Mesenteric fat pad (tissue), 1 donor: Measurements from ENCODE around the gene AMACR. TPM values are rescaled to one million over a fixed set of nuclear protein-coding genes. Genes with fewer than 3 reads are reported as not detected.
"Not testable (repeated sequence)": the region's sequence is repeated elsewhere in the genome, so short reads cannot be mapped to it uniquely, and the experiment has no call there.

ENCODE experiments used
- DNase-seq: peaks from one replicate; pipeline ENCODE4 v3.0.0-alpha.2; 2020; ENCODE audit warnings: low spot score
- total RNA-seq: library from RNA; stranded (reverse); fragmentation: NEBNext Ultra II Directional; extraction: Animal tissue kit (Norgen Biotek cat#: 25700); gene quantifications from one replicate; pipeline ENCODE4 v1.2.1, GENCODE V29; 2021
- donor health status: DM: yes; HTN: yes; CAD: no.

Gene AMACR
- total RNA-seq, 1 donor from 2014 or later: 5.6 TPM

GRCh38 chr5:33969572-33970452, 38.0 kb downstream of the AMACR start:
- DNase-seq: no peak

GRCh38 chr5:33968211-33969005, 39.4 kb downstream of the AMACR start:
- no peak for DNase-seq

DNA sequence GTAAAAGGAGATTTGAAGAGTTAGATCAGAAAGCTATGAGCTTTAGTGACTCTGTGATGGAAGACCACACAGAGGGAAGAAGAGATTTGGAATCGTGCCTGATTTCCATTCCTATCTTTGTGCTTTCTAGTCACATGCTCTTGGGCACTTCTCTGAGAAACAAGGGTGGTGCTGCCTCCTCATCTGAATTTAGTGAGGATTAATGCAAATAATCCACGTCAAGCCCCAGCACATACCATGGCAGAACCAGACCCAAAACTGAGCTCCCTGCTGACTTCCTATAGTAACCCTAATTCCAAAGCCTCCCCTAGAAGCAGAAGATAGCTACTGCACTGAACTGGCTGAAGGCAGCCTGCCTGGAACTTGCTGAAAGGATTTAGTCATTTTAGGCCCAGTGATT, 41.0 kb downstream of the AMACR start:
- no peak for DNase-seq

GRCh38 chr5:33964132-33964700, 43.6 kb downstream of the AMACR start:
- no peak for DNase-seq

GRCh38 chr5:33958176-33958575, 49.7 kb downstream of the AMACR start:
- no peak for DNase-seq

DNA sequence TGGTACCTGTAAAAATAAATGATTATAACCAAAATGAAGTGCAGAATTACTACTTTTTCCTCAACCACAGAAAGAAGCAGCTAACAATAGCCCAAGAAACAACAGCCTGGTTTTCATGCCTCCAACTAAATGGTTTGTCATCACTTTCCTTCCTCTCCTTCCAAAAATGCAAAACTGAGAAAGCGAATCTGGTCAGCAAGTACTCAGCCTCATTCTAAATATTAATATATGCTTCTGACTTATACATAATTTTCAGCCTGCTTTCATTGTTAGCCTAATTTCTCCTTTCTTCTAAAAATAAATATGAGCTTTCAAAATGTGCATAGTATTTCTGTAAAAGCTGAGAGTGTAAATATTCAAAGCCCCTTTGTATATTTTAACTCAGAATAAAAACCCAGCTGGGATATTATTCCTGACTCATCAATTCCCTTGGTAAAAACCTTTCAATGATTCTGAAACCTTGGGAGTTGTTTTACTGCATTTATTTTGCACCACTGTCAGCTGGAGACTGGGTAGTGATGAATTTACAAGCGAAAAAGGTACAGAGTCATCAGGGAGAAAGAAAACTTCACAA, 50.2 kb downstream of the AMACR start:
- DNase-seq: no peak

DNA sequence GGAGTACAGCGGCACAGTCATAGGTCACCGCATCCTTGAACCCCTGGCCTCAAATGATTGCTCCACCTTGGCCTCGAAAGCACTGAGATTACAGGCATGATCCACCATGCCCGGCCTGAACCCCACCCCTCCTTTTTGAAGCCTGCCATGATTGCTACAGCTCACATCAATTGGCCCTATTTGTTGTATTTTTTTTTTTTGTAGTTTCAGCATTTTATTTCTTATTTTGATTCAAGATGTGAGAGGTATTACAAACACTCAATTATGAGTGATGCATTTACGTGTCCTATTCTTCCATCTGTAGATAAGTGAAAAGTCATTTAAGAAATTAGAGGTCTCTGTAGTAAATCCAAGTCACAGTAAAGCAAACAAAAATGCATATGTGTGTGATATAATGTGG, 55.7 kb downstream of the AMACR start:
- DNase-seq: not testable (repeated sequence)

GRCh38 chr5:33944543-33945132, 63.2 kb downstream of the AMACR start:
- DNase-seq: no peak

DNA sequence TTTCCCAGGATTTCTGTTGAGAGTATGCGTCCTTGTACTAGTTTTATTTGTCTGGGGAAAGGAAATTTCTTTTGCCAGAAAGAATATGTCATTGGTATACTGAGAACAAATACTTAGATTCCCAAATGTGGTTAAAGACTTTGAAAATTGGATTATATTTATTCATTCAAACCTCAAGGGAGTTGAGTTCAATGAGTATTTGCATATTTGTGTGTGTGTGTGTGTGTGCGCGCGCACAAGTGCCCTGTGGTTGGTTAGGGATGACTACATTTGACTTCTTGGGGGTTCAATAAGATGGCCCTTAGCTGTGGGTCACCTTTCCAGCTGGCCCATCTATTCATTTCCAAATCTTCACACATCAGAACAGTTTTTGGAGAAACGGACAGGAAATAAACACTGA, 66.8 kb downstream of the AMACR start:
- DNase-seq: no peak

GRCh38 chr5:33939556-33940262, 68.1 kb downstream of the AMACR start:
- no peak for DNase-seq

- DNase-seq: no peak
Measured at GRCh38 chr5:33938881-33939280, 69.0 kb downstream of the AMACR start.

DNA sequence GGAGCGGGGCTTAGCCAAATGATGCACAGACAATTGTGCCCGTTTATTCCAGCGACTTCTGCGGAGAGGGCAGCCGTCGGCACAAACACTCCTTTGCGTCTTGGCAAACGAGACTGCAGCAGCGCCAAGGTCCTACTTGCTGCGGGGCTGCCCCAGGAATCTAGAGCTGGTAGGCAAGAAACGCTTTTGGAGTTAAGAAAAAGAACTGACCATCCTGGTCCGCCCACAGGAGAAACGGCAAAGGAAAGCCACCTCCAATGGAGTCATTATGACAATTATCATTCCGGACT, 69.4 kb downstream of the AMACR start:
- no peak for DNase-seq

DNA sequence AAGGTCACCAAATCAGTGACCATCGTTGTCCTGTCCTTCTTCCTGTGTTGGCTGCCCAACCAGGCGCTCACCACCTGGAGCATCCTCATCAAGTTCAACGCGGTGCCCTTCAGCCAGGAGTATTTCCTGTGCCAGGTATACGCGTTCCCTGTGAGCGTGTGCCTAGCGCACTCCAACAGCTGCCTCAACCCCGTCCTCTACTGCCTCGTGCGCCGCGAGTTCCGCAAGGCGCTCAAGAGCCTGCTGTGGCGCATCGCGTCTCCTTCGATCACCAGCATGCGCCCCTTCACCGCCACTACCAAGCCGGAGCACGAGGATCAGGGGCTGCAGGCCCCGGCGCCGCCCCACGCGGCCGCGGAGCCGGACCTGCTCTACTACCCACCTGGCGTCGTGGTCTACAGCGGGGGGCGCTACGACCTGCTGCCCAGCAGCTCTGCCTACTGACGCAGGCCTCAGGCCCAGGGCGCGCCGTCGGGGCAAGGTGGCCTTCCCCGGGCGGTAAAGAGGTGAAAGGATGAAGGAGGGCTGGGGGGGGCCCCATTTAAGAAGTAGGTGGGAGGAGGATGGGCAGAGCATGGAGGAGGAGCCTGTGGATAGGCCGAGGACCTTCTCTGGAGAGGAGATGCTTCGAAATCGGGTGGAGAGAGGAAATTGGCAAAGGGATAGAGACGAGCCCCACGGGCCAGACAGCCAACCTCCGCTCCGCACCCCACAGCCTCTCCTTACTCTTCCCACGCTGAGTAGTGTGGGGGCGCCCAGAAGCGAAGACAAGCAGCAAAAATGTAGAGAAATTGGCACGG, 69.9 kb downstream of the AMACR start:
- no peak for DNase-seq

DNA sequence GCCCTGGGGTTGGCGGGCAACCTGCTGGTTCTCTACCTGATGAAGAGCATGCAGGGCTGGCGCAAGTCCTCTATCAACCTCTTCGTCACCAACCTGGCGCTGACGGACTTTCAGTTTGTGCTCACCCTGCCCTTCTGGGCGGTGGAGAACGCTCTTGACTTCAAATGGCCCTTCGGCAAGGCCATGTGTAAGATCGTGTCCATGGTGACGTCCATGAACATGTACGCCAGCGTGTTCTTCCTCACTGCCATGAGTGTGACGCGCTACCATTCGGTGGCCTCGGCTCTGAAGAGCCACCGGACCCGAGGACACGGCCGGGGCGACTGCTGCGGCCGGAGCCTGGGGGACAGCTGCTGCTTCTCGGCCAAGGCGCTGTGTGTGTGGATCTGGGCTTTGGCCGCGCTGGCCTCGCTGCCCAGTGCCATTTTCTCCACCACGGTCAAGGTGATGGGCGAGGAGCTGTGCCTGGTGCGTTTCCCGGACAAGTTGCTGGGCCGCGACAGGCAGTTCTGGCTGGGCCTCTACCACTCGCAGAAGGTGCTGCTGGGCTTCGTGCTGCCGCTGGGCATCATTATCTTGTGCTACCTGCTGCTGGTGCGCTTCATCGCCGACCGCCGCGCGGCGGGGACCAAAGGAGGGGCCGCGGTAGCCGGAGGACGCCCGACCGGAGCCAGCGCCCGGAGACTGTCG, 70.7 kb downstream of the AMACR start:
- no peak for DNase-seq

DNA sequence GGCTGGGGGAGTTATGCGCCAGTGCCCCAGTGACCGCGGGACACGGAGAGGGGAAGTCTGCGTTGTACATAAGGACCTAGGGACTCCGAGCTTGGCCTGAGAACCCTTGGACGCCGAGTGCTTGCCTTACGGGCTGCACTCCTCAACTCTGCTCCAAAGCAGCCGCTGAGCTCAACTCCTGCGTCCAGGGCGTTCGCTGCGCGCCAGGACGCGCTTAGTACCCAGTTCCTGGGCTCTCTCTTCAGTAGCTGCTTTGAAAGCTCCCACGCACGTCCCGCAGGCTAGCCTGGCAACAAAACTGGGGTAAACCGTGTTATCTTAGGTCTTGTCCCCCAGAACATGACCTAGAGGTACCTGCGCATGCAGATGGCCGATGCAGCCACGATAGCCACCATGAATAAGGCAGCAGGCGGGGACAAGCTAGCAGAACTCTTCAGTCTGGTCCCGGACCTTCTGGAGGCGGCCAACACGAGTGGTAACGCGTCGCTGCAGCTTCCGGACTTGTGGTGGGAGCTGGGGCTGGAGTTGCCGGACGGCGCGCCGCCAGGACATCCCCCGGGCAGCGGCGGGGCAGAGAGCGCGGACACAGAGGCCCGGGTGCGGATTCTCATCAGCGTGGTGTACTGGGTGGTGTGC, 71.4 kb downstream of the AMACR start, which contains the start of gene RXFP3:
Gene RXFP3 (plus strand): TSS at position 6 of the 636 bp plus-strand sequence. CDS start 355 bp downstream, at position 361.
- no peak for DNase-seq
